Right atrium auricular region (tissue), 2 donors: Measurements from ENCODE around the gene CASS4. TPM values are rescaled to one million over a fixed set of nuclear protein-coding genes. Genes with fewer than 3 reads are reported as not detected.

Source experiments
- DNase-seq: peaks from one replicate; pipeline ENCODE4 v3.0.0-alpha.2; 2019; ENCODE audit warnings: low spot score
- H3K27ac ChIP-seq, 2 donors: fragments of 200-600 bp; sonication (generic); 1 replicate in 1 of 2; 2 replicates in 1 of 2; pipeline ENCODE4 v1.5.1; 2016 to 2019
- H3K27me3 ChIP-seq, 2 donors: fragments of 200-600 bp; sonication (generic); one replicate each; pipeline versions ENCODE4 v1.5.1 to v1.6.0; 2017 to 2019
- H3K36me3 ChIP-seq: fragments of 200-600 bp; sonication (generic); one replicate; pipeline ENCODE4 v1.5.1; 2016
- H3K4me1 ChIP-seq, 2 donors: fragments of 200-600 bp; sonication (generic); one replicate each; pipeline versions ENCODE4 v1.5.1 to v1.6.0; 2017 to 2019
- H3K4me3 ChIP-seq, 2 donors: fragments of 200-600 bp; sonication (generic); 1 replicate in 1 of 2; 2 replicates in 1 of 2; pipeline ENCODE4 v1.5.1; 2017 to 2019; ENCODE audit warnings: mild to moderate bottlenecking in 1 of 2, moderate library complexity in 1 of 2
- H3K9me3 ChIP-seq, 2 donors: fragments of 200-600 bp; sonication (generic); one replicate each; pipeline ENCODE4 v1.5.1; 2019
- total RNA-seq, 2 donors: library from RNA; depleted of rRNA; stranded (reverse); fragments of >200 nt; gene quantifications; one replicate each; pipeline ENCODE4 v1.1.0, GENCODE V29; 2016
- TF ChIP-seq, protein P1 (sequence below), 2 donors: fragments of 200-600 bp; sonication (generic); IDR thresholded peaks; one replicate each; pipeline ENCODE4 v1.5.1; 2019; ENCODE audit warnings: antibody characterized with exemption in 2 of 2

CASS4 gene
- total RNA-seq, 2 donors from 2014 or later: 2.0 to 2.4 TPM

DNA sequence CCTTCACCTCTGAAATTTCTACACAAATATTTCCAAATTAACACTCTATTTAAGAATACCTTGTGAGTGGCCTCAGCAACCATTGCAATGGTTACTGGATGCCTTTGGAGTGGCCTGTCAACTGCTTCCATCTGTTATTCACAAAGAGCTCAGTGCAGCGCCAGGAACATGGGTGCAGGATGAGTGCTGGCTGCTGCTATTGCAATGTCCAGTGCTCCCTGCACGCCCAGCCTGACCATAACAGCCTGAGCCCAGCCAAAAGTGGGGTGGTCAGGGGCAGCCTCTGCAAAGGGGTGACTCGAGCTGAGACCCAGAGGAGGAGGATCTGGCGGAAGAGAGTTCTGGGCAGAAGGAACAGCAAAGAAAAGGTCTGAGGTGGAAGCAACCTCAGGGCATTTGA is 18.4 kb downstream of the CASS4 start:
- Histone ChIP-seq H3K27ac (no peak overlapping the region), H3K4me1 (no peaks in the 10 kb centered on the region), H3K9me3 (no peaks in the 10 kb centered on the region), H3K27me3 (no peaks in the 10 kb centered on the region), H3K36me3 (no peaks in the 10 kb centered on the region), H3K4me3 (no peak overlapping the region)
- DNase-seq: no peak
- TF ChIP-seq, protein P1, sequence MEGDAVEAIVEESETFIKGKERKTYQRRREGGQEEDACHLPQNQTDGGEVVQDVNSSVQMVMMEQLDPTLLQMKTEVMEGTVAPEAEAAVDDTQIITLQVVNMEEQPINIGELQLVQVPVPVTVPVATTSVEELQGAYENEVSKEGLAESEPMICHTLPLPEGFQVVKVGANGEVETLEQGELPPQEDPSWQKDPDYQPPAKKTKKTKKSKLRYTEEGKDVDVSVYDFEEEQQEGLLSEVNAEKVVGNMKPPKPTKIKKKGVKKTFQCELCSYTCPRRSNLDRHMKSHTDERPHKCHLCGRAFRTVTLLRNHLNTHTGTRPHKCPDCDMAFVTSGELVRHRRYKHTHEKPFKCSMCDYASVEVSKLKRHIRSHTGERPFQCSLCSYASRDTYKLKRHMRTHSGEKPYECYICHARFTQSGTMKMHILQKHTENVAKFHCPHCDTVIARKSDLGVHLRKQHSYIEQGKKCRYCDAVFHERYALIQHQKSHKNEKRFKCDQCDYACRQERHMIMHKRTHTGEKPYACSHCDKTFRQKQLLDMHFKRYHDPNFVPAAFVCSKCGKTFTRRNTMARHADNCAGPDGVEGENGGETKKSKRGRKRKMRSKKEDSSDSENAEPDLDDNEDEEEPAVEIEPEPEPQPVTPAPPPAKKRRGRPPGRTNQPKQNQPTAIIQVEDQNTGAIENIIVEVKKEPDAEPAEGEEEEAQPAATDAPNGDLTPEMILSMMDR (IDR thresholded peaks at IDR 0.05): no peak

DNA sequence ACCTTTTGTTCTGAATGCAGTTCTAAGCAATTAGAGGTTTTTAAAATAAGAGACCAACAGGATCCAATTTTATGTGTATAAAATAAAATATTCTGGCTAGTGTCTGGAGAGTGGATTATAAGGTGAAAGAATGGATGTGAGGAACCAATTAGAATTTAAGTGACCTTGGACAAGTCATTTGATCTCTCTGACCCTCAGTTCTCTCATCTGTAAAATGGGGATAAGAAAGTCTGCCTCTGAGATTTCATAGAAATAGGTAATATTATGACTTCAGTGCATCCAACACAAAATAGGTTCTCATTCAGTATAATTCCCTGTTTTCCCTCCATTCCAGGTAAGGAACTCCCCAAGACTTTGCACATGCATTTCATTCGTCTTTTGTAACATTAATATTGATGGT is 18.9 kb downstream of the CASS4 start:
- H3K36me3 ChIP-seq: no peaks in the 10 kb centered on the region
- no peak overlapping the region for H3K4me3 ChIP-seq
- H3K27ac ChIP-seq: no peak overlapping the region
- no peaks in the 10 kb centered on the region for H3K9me3 ChIP-seq
- H3K4me1 ChIP-seq: no peaks in the 10 kb centered on the region
- no peak for DNase-seq
- H3K27me3 ChIP-seq: no peaks in the 10 kb centered on the region
- TF ChIP-seq, protein P1 (IDR thresholded peaks at IDR 0.05): no peak

DNA sequence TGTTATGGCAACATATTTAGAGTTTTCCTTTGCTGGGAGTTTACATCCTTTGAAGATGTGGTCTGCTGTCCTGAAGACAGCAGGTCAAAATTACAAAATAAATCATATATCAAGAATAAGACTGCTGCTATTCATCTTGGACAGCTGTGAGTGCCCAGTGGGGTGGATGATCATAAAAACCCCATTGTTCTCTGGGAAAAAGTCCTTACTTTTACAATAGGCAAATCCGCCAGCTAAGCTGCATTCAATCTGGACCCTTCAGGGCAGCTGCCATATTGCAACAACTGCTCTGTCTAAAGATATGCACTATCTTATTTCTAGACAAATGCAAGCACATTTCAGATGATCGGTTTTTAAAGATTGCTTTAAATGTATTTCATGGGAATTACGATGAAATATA is 19.4 kb downstream of the CASS4 start:
- no peak overlapping the region for H3K4me3 ChIP-seq
- TF ChIP-seq, protein P1 (IDR thresholded peaks at IDR 0.05): no peak
- no peaks in the 10 kb centered on the region for H3K9me3 ChIP-seq
- DNase-seq: no peak
- no peaks in the 10 kb centered on the region for H3K27me3 ChIP-seq
- H3K36me3 ChIP-seq: no peaks in the 10 kb centered on the region
- H3K27ac ChIP-seq: no peak overlapping the region
- H3K4me1 ChIP-seq: no peaks in the 10 kb centered on the region

DNA sequence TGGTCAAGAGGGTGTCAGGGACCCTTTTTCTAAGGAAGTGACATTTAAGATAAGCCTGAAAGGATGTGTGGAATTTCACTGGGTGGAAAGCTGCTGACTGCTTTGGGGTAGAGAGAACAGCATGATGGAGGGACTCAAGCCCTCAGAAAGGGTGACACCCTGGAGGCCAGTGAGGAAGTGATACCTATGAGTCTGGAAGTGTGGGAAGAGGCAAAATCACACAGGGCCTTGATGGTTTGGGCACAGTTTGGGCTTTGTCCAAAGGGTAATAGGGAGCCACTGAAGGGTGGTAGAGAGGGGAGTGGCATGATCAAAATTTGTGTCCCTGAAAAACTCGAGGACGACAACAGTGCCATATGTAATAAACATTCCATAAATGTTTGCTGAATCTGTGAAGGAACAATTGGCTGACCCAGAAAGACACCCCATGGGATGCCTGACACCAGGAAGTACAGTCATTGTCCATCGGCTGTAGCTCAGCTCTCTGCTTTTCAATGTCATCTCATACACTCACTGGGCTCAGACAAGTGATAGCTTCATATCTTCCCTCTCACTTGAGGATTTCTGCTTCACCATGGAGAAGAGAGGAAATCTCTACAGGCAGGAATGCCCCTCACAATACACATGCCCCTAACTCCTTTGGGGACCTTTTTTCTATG is 21.3 kb downstream of the CASS4 start:
- Histone ChIP-seq H3K27ac (no peak overlapping the region), H3K4me1 (no peaks in the 10 kb centered on the region), H3K4me3 (no peak overlapping the region), H3K9me3 (no peaks in the 10 kb centered on the region), H3K36me3 (no peaks in the 10 kb centered on the region), H3K27me3 (no peaks in the 10 kb centered on the region)
- no peak for DNase-seq
- TF ChIP-seq, protein P1 (IDR thresholded peaks at IDR 0.05): no peak

DNA sequence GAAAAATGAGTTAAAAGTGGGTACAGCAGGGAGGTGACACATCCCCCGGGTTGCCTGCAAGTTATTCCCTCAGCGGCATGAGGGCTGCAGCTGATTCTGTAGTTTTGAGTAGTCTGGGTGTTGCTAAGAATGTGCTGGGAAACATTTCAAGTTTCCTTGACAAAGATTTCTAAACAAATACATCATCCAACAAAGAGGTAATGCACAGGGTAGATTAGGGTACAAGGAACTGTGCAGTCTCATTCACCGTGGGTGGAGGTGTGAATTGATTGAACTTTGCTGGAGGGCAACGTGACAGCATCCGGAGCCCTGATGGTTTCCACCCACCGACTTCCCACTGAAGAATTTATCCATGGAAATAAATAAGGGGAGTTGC is 21.8 kb downstream of the CASS4 start:
- H3K27ac ChIP-seq: no peak overlapping the region
- no peaks in the 10 kb centered on the region for H3K9me3 ChIP-seq
- H3K36me3 ChIP-seq: no peaks in the 10 kb centered on the region
- H3K27me3 ChIP-seq: no peaks in the 10 kb centered on the region
- no peak for DNase-seq
- H3K4me3 ChIP-seq: no peak overlapping the region
- TF ChIP-seq, protein P1 (IDR thresholded peaks at IDR 0.05): no peak
- no peaks in the 10 kb centered on the region for H3K4me1 ChIP-seq
